SK-N-SH (cell line): ENCODE measurements around the gene HYAL1.

Experiments
- EP300 ChIP-seq, 2 experiments: IDR thresholded peaks; 2 replicates each; pipeline versions ENCODE4 v1.4.0 to v1.6.1; 2012; ENCODE audit warnings: borderline replicate concordance in 1 of 2, low read depth in 1 of 2, low read length in 1 of 2
- EZH2phosphoT487 ChIP-seq: fragments of 200-600 bp; sonication (generic); IDR thresholded peaks from 2 replicates; pipeline ENCODE4 v1.6.1; 2017; ENCODE audit warnings: low read depth, mixed run types, mild to moderate bottlenecking, antibody characterized with exemption, moderate library complexity, borderline replicate concordance
- FOXJ3 ChIP-seq: sonication (generic); formaldehyde crosslinking; IDR thresholded peaks from 2 replicates; pipeline ENCODE4 v1.5.1; 2020; ENCODE audit warnings: mild to moderate bottlenecking, missing genetic modification reagents
- GATA2 ChIP-seq: sonication (generic); formaldehyde crosslinking; IDR thresholded peaks from 2 replicates; pipeline ENCODE4 v1.5.0; 2020; ENCODE audit warnings: mild to moderate bottlenecking, missing genetic modification reagents
- MXI1 ChIP-seq: IDR thresholded peaks from 2 replicates; pipeline ENCODE4 v1.6.1; 2012; ENCODE audit warnings: mild to moderate bottlenecking, low read depth, low read length, improper control_type of control experiment
- NFIC ChIP-seq: IDR thresholded peaks from 2 replicates; pipeline ENCODE4 v1.4.0; 2012; ENCODE audit warnings: borderline replicate concordance
- RAD21 ChIP-seq: IDR thresholded peaks from 2 replicates; pipeline ENCODE4 v1.6.1; 2012; ENCODE audit warnings: mild to moderate bottlenecking, low read length
- RFX5 ChIP-seq: IDR thresholded peaks from 2 replicates; pipeline ENCODE4 v1.6.1; 2012; ENCODE audit warnings: mild to moderate bottlenecking, improper control_type of control experiment, low read length
- SIN3A ChIP-seq: IDR thresholded peaks from 2 replicates; pipeline ENCODE4 v1.6.1; 2012; ENCODE audit warnings: low read depth, mild to moderate bottlenecking, low read length, moderate library complexity, borderline replicate concordance
- TAF1 ChIP-seq: IDR thresholded peaks from 2 replicates; pipeline ENCODE4 v1.6.1; 2012; ENCODE audit warnings: low read depth, mild to moderate bottlenecking, low read length, moderate library complexity, borderline replicate concordance
- TF ChIP-seq, protein P1 (sequence below): fragments of 200-600 bp; sonication (generic); IDR thresholded peaks from 2 replicates; pipeline ENCODE4 v1.6.1; 2017; ENCODE audit warnings: antibody characterized with exemption, mild to moderate bottlenecking, moderate library complexity
- TF ChIP-seq, protein P2 (sequence below): IDR thresholded peaks from 2 replicates; pipeline ENCODE4 v1.4.0; 2012; ENCODE audit warnings: low read depth
- TF ChIP-seq, protein P3 (sequence below): IDR thresholded peaks from 2 replicates; pipeline ENCODE4 v1.4.0; 2012; ENCODE audit warnings: low read depth, borderline replicate concordance
- TF ChIP-seq, protein P4 (sequence below): IDR thresholded peaks from 2 replicates; pipeline ENCODE4 v1.6.1; 2012; ENCODE audit warnings: mild to moderate bottlenecking, low read depth, low read length, moderate library complexity

DNA sequence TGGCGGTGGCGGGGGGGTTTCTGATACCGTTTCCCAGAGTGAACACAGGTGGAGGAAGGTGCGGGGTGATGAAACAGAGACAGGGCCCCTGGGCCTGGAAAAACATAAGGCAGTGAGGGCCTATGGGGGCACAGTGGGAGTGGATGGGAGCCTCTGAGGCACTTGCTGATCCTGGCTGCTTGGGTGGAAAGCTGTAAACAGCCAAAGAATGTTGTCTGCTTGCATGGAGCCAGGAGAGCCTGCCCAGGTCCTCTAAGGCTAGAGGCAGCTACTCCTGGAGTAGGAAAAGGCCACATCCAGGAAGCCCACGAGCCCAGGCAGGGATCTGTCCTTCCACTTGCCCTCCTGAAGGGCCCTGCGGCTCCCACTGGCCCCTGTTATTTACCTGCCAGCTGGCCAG, 37.4 kb downstream of the HYAL1 start:
- TF ChIP-seq NFIC (no peak), RAD21 (no peak), FOXJ3 (no peak), TAF1 (no peak), RFX5 (no peak), EP300 (IDR thresholded peaks at IDR 0.05; ENCODE audit: borderline replicate concordance in 1 of 2, low read depth in 1 of 2, low read length in 1 of 2) (no peak), MXI1 (no peak), SIN3A (no peak), EZH2phosphoT487 (no peak), GATA2 (no peak)
- TF ChIP-seq, protein P1, sequence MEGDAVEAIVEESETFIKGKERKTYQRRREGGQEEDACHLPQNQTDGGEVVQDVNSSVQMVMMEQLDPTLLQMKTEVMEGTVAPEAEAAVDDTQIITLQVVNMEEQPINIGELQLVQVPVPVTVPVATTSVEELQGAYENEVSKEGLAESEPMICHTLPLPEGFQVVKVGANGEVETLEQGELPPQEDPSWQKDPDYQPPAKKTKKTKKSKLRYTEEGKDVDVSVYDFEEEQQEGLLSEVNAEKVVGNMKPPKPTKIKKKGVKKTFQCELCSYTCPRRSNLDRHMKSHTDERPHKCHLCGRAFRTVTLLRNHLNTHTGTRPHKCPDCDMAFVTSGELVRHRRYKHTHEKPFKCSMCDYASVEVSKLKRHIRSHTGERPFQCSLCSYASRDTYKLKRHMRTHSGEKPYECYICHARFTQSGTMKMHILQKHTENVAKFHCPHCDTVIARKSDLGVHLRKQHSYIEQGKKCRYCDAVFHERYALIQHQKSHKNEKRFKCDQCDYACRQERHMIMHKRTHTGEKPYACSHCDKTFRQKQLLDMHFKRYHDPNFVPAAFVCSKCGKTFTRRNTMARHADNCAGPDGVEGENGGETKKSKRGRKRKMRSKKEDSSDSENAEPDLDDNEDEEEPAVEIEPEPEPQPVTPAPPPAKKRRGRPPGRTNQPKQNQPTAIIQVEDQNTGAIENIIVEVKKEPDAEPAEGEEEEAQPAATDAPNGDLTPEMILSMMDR: no peak
- TF ChIP-seq, protein P2, sequence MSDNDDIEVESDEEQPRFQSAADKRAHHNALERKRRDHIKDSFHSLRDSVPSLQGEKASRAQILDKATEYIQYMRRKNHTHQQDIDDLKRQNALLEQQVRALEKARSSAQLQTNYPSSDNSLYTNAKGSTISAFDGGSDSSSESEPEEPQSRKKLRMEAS: no peak
- TF ChIP-seq, protein P3, sequence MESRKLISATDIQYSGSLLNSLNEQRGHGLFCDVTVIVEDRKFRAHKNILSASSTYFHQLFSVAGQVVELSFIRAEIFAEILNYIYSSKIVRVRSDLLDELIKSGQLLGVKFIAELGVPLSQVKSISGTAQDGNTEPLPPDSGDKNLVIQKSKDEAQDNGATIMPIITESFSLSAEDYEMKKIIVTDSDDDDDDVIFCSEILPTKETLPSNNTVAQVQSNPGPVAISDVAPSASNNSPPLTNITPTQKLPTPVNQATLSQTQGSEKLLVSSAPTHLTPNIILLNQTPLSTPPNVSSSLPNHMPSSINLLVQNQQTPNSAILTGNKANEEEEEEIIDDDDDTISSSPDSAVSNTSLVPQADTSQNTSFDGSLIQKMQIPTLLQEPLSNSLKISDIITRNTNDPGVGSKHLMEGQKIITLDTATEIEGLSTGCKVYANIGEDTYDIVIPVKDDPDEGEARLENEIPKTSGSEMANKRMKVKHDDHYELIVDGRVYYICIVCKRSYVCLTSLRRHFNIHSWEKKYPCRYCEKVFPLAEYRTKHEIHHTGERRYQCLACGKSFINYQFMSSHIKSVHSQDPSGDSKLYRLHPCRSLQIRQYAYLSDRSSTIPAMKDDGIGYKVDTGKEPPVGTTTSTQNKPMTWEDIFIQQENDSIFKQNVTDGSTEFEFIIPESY: no peak
- TF ChIP-seq, protein P4, sequence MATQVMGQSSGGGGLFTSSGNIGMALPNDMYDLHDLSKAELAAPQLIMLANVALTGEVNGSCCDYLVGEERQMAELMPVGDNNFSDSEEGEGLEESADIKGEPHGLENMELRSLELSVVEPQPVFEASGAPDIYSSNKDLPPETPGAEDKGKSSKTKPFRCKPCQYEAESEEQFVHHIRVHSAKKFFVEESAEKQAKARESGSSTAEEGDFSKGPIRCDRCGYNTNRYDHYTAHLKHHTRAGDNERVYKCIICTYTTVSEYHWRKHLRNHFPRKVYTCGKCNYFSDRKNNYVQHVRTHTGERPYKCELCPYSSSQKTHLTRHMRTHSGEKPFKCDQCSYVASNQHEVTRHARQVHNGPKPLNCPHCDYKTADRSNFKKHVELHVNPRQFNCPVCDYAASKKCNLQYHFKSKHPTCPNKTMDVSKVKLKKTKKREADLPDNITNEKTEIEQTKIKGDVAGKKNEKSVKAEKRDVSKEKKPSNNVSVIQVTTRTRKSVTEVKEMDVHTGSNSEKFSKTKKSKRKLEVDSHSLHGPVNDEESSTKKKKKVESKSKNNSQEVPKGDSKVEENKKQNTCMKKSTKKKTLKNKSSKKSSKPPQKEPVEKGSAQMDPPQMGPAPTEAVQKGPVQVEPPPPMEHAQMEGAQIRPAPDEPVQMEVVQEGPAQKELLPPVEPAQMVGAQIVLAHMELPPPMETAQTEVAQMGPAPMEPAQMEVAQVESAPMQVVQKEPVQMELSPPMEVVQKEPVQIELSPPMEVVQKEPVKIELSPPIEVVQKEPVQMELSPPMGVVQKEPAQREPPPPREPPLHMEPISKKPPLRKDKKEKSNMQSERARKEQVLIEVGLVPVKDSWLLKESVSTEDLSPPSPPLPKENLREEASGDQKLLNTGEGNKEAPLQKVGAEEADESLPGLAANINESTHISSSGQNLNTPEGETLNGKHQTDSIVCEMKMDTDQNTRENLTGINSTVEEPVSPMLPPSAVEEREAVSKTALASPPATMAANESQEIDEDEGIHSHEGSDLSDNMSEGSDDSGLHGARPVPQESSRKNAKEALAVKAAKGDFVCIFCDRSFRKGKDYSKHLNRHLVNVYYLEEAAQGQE: no peak
